ENCODE data around the gene AP3B1.

The AP3B1 gene

DNA sequence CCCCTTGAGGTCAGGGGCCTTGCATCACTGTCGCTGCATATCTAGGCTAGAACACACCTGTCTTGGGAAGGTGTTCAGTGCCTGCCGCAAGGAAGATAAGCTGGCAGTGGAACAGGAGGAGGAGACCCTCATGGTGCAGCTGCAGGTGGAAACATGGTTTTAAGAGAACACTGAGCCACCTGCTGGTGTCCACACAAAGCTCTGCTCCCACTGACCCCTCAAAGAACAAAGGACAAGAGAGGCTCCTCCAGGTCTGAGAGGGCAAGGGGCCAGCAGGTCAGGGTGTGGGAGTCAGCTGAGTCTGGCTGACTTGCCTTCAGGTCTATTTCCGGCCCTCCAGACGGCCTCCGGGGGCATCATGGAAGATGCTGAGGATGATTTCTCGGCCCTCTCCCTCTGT, 308.2 kb downstream of the AP3B1 start:
- in situ Hi-C loops (cut with MboI; ENCODE audit: low sequenced_read_pairs): no loop called here

DNA sequence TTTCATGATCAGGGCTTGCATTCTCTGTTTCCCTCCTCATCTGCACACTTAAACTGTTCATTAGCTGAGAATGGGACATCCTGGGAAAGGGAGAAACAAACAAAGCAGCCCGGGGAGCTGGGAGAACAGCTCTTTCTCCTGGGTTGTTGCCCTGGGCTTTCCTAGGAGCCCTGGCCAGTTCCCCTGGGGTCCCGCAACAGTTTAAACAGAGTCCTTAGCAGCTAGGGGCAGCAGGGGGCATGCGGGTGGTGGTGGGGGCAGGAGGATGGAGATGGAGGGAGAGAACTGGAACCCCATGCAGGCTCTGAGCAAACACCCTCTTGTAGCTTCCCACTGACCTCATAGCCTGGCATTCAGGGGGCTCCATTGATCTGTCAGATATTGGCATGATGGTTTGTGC, 309.3 kb downstream of the AP3B1 start:
- in situ Hi-C loops (cut with MboI; ENCODE audit: low sequenced_read_pairs): no loop called here

DNA sequence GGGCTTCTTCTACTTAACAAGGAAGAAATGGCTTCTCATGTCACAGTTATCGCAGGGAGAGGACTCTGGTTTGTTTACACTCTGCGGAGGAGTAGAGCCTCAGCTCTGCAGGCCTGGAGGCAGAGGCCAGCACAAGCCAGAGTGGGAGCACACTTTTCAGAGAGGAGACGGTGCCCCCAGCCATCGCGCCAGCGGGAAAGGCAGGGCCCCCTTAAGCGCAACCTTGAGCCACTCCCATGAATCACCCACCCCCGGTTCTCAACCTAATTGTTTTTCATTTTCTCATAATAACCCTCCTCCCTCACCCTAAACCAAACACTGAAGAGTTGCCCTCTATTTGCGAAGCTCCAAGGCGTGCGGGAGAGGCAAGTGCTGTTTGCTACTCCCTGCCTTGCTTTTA, 309.9 kb downstream of the AP3B1 start:
- in situ Hi-C loops (cut with MboI; ENCODE audit: low sequenced_read_pairs): no loop called here

- in situ Hi-C loops (cut with MboI; ENCODE audit: low sequenced_read_pairs): no loop called here
Observed at GRCh38 chr5:77983482-77984199, 310.9 kb downstream of the AP3B1 start.

DNA sequence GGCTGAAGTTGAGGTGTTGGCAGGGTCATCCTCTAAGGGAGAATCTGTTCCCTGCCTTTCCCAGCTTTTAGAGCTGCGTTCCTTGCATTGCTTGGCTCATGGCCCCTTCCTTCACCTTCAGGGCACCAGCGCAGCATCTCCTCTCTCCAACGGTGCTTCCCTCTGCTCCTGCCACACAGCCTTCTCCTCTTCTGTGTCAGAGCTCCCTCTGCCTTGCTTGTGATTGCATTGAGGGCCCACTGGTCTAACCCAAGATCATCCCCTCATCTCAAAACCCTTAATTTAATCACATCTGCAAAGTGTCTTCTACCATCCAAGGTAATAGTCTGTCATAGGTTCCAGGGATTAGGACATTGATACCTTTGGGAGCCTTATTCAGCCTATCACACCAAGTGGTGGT, 312.7 kb downstream of the AP3B1 start:
- in situ Hi-C loops (cut with MboI; ENCODE audit: low sequenced_read_pairs): no loop called here

- in situ Hi-C loops (cut with MboI; ENCODE audit: low sequenced_read_pairs): no loop called here
Observed at GRCh38 chr5:77974576-77974975, 319.9 kb downstream of the AP3B1 start.

- in situ Hi-C loops (cut with MboI; ENCODE audit: low sequenced_read_pairs): no loop called here
Observed at GRCh38 chr5:77973253-77973609, 321.3 kb downstream of the AP3B1 start.

GRCh38 chr5:77972469-77973252, 321.8 kb downstream of the AP3B1 start:
- in situ Hi-C loops (cut with MboI; ENCODE audit: low sequenced_read_pairs): no loop called here

- in situ Hi-C loops (cut with MboI; ENCODE audit: low sequenced_read_pairs): no loop called here
Observed at GRCh38 chr5:77971776-77972468, 322.6 kb downstream of the AP3B1 start.

DNA sequence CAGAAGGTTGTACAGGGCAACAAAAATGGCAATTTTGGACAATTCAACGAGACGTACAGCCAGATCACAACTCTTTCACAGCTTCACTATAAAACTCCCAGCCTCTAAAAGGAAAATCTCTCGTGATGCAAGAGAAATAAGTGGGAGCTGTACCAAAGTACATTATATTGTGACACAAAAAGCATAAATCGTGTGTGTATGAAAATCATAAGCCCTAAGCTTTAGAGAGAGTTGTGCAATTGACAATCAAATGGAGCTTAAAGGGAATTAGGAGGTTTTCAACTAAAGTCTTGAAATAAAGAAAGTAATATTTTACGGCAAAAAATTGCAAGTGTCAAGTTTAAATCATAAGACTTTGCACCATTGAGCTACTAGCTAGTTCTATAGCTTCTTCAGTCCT, 323.6 kb downstream of the AP3B1 start:
- in situ Hi-C loops (cut with MboI; ENCODE audit: low sequenced_read_pairs): no loop called here

DNA sequence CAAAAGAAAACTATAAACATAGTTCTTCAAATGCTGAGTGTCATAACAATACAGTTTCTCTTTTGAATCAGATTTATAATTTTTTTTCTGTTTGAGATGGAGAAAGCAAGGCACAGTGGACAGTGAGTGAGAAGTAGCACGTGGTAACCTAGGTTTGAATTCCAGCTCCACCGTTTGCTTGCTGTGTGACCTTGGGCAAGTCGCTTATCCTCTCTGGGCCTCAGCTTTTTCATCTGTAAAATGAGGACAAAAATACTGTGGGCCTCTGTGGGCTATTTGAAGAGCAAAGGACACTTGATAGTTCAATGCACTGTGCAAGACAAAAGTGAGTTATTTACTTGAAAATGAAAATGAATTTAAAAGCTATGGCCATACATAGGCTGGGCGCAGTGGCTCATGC, 330.7 kb downstream of the AP3B1 start:
- in situ Hi-C loops (cut with MboI; ENCODE audit: low sequenced_read_pairs): no loop called here

GRCh38 chr5:77960863-77961396, 333.6 kb downstream of the AP3B1 start:
- in situ Hi-C loops (cut with MboI; ENCODE audit: low sequenced_read_pairs): no loop called here

DNA sequence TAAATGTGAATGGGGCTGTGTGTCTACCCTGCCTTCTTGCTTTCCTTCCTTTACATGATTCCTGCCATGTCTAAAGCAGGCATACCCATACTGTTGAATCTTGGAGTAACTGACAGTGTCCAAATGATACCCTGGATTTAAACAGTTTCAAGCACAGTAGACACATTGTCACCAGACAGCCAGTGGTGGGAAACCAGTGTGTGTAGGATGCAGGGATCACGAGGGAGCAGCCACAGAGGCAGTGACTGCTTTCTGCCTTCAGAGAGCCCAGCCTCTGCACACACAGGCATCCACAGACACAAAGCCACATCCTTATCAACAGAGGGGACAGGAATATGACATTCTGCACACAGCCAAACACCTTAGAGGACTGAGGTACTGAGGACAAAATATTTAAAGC, 334.2 kb downstream of the AP3B1 start:
- in situ Hi-C loops (cut with MboI; ENCODE audit: low sequenced_read_pairs): no loop called here

DNA sequence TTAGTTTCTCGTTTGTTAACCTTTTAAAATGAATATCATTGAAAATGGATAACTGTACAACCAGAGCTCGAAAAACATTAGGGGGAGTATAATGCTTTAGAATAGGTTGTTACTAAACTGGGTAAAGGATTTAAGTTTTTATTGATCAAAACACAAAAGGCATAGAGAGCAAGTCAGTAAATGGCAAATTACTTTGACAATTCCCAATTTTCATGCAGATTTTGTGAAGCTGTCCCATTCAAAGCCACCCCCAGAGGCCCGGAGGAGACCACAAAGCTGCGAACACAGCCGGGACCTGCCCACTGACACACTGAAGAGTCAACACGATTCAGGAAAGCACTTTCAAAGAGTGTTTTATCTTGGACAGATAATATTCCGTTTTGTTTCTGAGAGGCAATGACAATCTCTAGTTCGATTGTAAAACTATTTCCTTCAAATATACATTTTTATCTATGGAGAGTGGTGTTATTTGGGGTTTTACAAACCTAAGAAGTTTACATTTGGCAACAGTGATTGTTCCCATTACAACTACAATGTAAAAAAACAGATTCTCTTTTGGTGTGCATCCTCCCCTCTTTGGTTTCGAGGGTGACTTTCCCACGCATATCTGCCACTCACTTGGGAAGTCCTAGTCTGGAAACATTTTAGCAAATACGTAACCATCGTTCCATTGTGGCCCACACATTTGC, 335.7 kb downstream of the AP3B1 start:
- in situ Hi-C loops (cut with MboI; ENCODE audit: low sequenced_read_pairs): no loop called here

DNA sequence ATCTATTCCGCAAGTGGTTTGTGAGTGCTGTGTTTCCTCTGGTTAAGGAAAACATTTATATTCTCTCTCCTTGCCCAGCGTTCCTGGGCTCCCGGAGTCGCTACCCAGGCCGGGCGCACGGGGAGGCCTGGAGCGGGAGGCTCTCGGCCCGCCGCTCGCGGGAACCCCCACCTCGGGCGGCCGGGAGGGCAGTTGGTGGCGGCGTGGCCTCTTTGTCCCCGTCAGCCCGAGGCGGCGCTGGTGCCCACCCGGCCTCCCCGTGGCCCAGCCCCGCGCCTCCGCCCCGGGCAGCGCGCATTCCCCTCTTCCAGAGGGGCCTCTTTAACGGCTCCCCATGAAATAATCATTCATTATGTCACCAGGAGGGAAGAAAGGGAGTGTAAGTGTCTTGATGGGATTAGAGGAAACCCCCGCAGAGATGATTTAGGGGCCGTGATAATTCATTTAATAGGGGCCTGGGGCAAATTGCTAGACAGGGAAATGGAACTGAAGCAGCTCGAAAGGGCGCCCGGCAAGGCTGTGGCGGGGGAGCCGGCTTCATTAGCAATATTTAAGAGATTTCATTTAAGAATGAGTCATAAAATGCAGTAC, 336.5 kb downstream of the AP3B1 start:
- in situ Hi-C loops (cut with MboI; ENCODE audit: low sequenced_read_pairs): no loop called here

DNA sequence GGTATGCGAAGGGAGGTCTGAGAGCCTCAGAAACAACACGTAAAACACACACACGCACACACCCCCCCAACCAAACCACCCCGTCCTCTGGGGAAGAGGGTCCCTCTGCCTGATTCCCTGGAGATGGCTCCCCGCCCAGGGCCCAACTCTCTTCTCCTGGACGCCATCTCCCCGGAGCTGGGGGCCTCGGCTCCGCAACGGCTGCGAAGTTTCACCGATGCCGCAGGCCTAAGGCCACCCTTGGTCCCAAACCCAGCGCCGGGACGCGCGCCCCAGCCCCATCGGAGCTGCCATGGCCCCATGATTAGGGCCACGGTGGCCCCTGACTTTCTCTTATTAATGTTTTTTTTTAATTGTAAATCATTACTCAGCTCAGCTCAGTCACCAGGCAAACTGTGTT, 337.0 kb downstream of the AP3B1 start:
- in situ Hi-C loops (cut with MboI; ENCODE audit: low sequenced_read_pairs): no loop called here

DNA sequence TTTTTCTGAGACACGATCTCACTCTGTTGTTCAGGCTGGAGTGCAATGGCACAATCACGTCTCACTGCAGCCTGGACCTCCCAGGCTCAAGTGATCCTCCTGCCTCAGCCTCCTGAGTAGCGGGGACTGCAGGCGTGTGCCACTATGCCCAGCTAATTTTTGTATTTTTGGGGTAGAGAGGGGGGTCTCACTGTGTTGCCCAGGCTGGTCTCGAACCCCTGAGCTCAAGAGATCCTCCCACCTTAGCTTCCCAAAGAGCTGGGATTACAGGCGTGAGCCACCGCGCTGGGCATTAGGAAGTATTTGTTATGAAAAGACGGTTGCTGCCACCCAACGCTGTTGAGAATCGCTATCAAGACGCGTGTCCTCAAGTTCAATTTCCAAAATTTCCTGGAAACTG, 337.4 kb downstream of the AP3B1 start:
- in situ Hi-C loops (cut with MboI; ENCODE audit: low sequenced_read_pairs): no loop called here

DNA sequence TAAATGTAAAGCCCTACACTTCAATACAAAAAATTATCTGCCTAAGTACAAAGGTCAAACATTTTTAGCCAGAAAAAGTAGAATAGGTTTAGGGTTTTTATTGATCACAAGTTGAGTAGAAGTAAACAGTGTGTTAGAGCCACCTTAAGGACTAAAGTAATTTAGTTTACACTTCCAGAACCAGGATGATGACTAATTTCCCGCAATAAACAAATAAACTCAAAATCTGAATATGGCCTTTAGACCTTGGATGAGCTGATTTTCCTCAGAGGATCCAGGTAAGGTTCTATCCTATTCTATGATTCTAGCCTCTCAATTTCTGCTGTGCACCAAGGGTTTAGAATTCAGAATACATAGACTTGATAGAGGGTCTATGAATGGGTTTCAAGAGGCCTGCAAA, 338.9 kb downstream of the AP3B1 start:
- in situ Hi-C loops (cut with MboI; ENCODE audit: low sequenced_read_pairs): no loop called here

DNA sequence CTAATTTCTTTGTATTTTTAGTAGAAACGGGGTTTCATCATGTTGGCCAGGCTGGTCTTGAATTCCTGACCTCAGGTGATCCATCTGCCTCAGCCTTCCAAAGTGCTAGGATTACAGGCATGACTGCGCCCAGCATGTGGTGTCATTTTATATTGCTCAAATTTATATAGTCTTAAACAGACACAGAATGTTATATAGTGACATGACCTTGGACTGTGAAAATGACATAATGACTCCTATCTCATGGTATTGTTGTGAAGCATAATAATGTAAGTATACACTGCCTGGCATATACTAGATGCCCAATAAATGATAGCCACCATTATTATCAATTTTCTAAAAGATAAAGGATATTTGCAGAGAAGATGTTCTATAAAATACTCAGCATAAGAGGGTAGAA, 341.1 kb downstream of the AP3B1 start:
- in situ Hi-C loops (cut with MboI; ENCODE audit: low sequenced_read_pairs): no loop called here

- in situ Hi-C loops (cut with MboI; ENCODE audit: low sequenced_read_pairs): no loop called here
Observed at GRCh38 chr5:77952636-77953212, 341.8 kb downstream of the AP3B1 start.

Data from HL-60/S4 treated with phorbol 12-myristate 13-acetate at 8.2 ng/mL for 4 days and 3 days (cell line).